GM23338 (cell line): ENCODE data around the gene EMID1. TPM values are rescaled to one million over a fixed set of nuclear protein-coding genes. Genes with fewer than 3 reads are reported as not detected.

Experiments
- ATAC-seq: fragments of 200-7000 bp; cut with Tn5 transposase; 3 replicates; pipeline ENCODE4 v1.9.1; 2020
- DNase-seq: peaks from one replicate; pipeline ENCODE4 v3.0.0-alpha.2; 2015; ENCODE audit warnings: low spot score
- H2AFZ ChIP-seq: fragments of 200-600 bp; sonication (generic); 2 replicates; pipeline ENCODE4 v1.8.0; 2016; ENCODE audit warnings: antibody characterized with exemption, mild to moderate bottlenecking, moderate library complexity
- H3F3A ChIP-seq: fragments of 200-600 bp; sonication (generic); replicated peaks from 2 replicates; pipeline ENCODE4 v1.8.0; 2017; ENCODE audit warnings: antibody characterized with exemption, mixed run types, low read depth
- H3K27ac ChIP-seq: fragments of 200-600 bp; sonication (generic); 2 replicates; pipeline ENCODE4 v1.6.1; 2016; ENCODE audit warnings: low read depth
- H3K27me3 ChIP-seq: fragments of 200-600 bp; sonication (generic); 2 replicates; pipeline ENCODE4 v1.8.0; 2016; ENCODE audit warnings: mild to moderate bottlenecking, mixed run types, moderate library complexity; ENCODE audit not compliant: insufficient read depth
- H3K36me3 ChIP-seq: fragments of 200-600 bp; sonication (generic); 2 replicates; pipeline ENCODE4 v1.8.0; 2016; ENCODE audit warnings: mild to moderate bottlenecking; ENCODE audit not compliant: insufficient read depth
- H3K4me1 ChIP-seq: fragments of 200-600 bp; sonication (generic); 2 replicates; pipeline ENCODE4 v1.8.0; 2016; ENCODE audit warnings: mild to moderate bottlenecking, moderate library complexity; ENCODE audit not compliant: insufficient read depth
- H3K4me2 ChIP-seq: fragments of 200-600 bp; sonication (generic); 2 replicates; pipeline ENCODE4 v1.7.1; 2017; ENCODE audit warnings: mixed run types
- H3K4me3 ChIP-seq: fragments of 200-600 bp; sonication (generic); 2 replicates; pipeline ENCODE4 v1.6.1; 2016; ENCODE audit warnings: mixed run types
- H3K79me2 ChIP-seq: fragments of 200-600 bp; sonication (generic); replicated peaks from 2 replicates; pipeline ENCODE4 v1.8.0; 2017; ENCODE audit warnings: mild to moderate bottlenecking; ENCODE audit not compliant: insufficient read depth
- H3K9me2 ChIP-seq: fragments of 200-600 bp; sonication (generic); 2 replicates; pipeline ENCODE4 v1.8.0; 2017; ENCODE audit not compliant: insufficient read depth
- H4K20me1 ChIP-seq: fragments of 200-600 bp; sonication (generic); replicated peaks from 2 replicates; pipeline ENCODE4 v1.8.0; 2017; ENCODE audit warnings: mild to moderate bottlenecking; ENCODE audit not compliant: insufficient read depth
- H3K27ac Mint-ChIP-seq: 2 replicates; pipeline ENCODE4 v1.8.0; 2020; ENCODE audit warnings: inconsistent platforms, mild to moderate bottlenecking, moderate library complexity, mixed read lengths
- H3K27me3 Mint-ChIP-seq: 3 replicates; pipeline ENCODE4 v1.8.0; 2022; ENCODE audit warnings: low read depth, mild to moderate bottlenecking, moderate library complexity, mixed read lengths, inconsistent platforms; ENCODE audit not compliant: insufficient read depth, poor library complexity
- H3K36me3 Mint-ChIP-seq: 3 replicates; pipeline ENCODE4 v1.8.0; 2021; ENCODE audit warnings: low read depth, mild to moderate bottlenecking, inconsistent platforms, moderate library complexity, mixed read lengths
- H3K4me1 Mint-ChIP-seq: 3 replicates; pipeline ENCODE4 v1.8.0; 2020; ENCODE audit warnings: mild to moderate bottlenecking, inconsistent platforms, mixed read lengths
- H3K4me3 Mint-ChIP-seq: 3 replicates; pipeline ENCODE4 v1.8.0; 2021; ENCODE audit warnings: moderate library complexity, mild to moderate bottlenecking, inconsistent platforms, mixed read lengths
- H3K9me3 Mint-ChIP-seq: 3 replicates; pipeline ENCODE4 v1.8.0; 2020; ENCODE audit warnings: moderate library complexity, mild to moderate bottlenecking, inconsistent platforms, mixed read lengths
- CREB1 ChIP-seq: fragments of 250-450 bp; sonication (Bioruptor Pico); IDR thresholded peaks from 2 replicates; pipeline ENCODE4 v1.5.0; 2020; ENCODE audit warnings: low read depth, mild to moderate bottlenecking, moderate library complexity
- CTCF ChIP-seq, 2 experiments: fragments of 200-600 bp in 1 of 2; sonication (generic) in 1 of 2; conservative IDR thresholded peaks; 2 replicates each; pipeline versions ENCODE4 v1.5.1 to v1.6.1; 2016 to 2017; ENCODE audit warnings: antibody characterized with exemption in 2 of 2, low read depth in 2 of 2, mild to moderate bottlenecking in 2 of 2, moderate library complexity in 1 of 2
- ETS1 ChIP-seq: IDR thresholded peaks from 2 replicates; pipeline ENCODE4 v1.6.1; 2016; ENCODE audit warnings: antibody characterized with exemption
- EZH2 ChIP-seq: fragments of 200-600 bp; sonication (generic); IDR thresholded peaks from one replicate; pipeline ENCODE4 v1.8.0; 2017; ENCODE audit warnings: antibody characterized with exemption, mild to moderate bottlenecking, low read depth; ENCODE audit not compliant: unreplicated experiment
- EZH2phosphoT487 ChIP-seq: fragments of 200-600 bp; sonication (generic); IDR thresholded peaks from one replicate; pipeline ENCODE4 v1.8.1; 2018; ENCODE audit warnings: antibody characterized with exemption; ENCODE audit not compliant: unreplicated experiment
- JUNB ChIP-seq: IDR thresholded peaks from one replicate; pipeline ENCODE4 v1.6.1; 2016; ENCODE audit warnings: antibody characterized with exemption; ENCODE audit not compliant: unreplicated experiment
- NANOG ChIP-seq: IDR thresholded peaks from 2 replicates; pipeline ENCODE4 v1.6.1; 2016; ENCODE audit warnings: antibody characterized with exemption, borderline replicate concordance
- POLR2AphosphoS5 ChIP-seq: IDR thresholded peaks from 2 replicates; pipeline ENCODE4 v1.6.1; 2016; ENCODE audit warnings: antibody characterized with exemption, low read depth
- REST ChIP-seq: IDR thresholded peaks from one replicate; pipeline ENCODE4 v1.6.1; 2018; ENCODE audit warnings: antibody characterized with exemption; ENCODE audit not compliant: unreplicated experiment
- STAT1 ChIP-seq: IDR thresholded peaks from one replicate; pipeline ENCODE4 v1.6.1; 2016; ENCODE audit warnings: antibody characterized with exemption; ENCODE audit not compliant: unreplicated experiment
- ZNF114 ChIP-seq: fragments of 250-450 bp; sonication (Bioruptor Pico); IDR thresholded peaks from 2 replicates; pipeline ENCODE4 v1.5.0; 2020; ENCODE audit warnings: mild to moderate bottlenecking, moderate library complexity
- ZNF331 ChIP-seq: fragments of 250-450 bp; sonication (Bioruptor Pico); IDR thresholded peaks from 2 replicates; pipeline ENCODE4 v1.5.0; 2020; ENCODE audit warnings: low read depth, mild to moderate bottlenecking, moderate library complexity
- polyA plus RNA-seq: library from polyadenylated mRNA; unstranded; fragments of >200 nt; fragmentation: Nextera tagmentation; extraction: Ambion mirVana; gene quantifications from 2 replicates; pipeline ENCODE4 v1.2.1, GENCODE V29; 2016
- total RNA-seq: library from RNA; depleted of rRNA; stranded (reverse); fragments of >200 nt; shearing (Covaris generic); gene quantifications from 2 replicates; pipeline ENCODE4 v1.2.3, GENCODE V29; 2014

EMID1 gene
- total and polyA plus RNA-seq, 2 experiments from 2014 or later = 3.0 to 13.4 TPM

- TF ChIP-seq REST (no peak), NANOG (no peak), JUNB (no peak), CTCF (conservative IDR thresholded peaks at IDR 0.05; ENCODE audit: low read depth in 2 of 2) (no peak), EZH2phosphoT487 (no peak), STAT1 (no peak)
These were observed 86.7 kb downstream of the EMID1 start (continued) for GRCh38 chr22:29292379-29292778.

GRCh38 chr22:29298641-29299040, 92.9 kb downstream of the EMID1 start:
- 0 out of 2 replicates have a peak overlapping the region, but pooled peaks have one; percentile 39 for H3K27ac ChIP-seq
- no peak overlapping the region for H3K27ac Mint-ChIP-seq
- ATAC-seq (no peak), DNase-seq (no peak)
- peaks cover 20% of the 10 kb centered on the region for H3K27me3 Mint-ChIP-seq
- no peak overlapping the region for H3K4me2 ChIP-seq
- H3K79me2 ChIP-seq = 0 out of 2 replicates have a peak, but pooled peaks cover 11% of the 10 kb centered on the region
- H2AFZ ChIP-seq = no peak overlapping the region
- H3K9me3 Mint-ChIP-seq = no peaks in the 10 kb centered on the region; the same call in 2 of the 3 replicates
- no peak overlapping the region for H3K4me3 Mint-ChIP-seq
- H3K4me1 Mint-ChIP-seq = peaks cover 8% of the 10 kb centered on the region
- H3K4me1 ChIP-seq = no peaks in the 10 kb centered on the region
- no peaks in the 10 kb centered on the region for H3K27me3 ChIP-seq
- peaks cover 40% of the 10 kb centered on the region for H4K20me1 ChIP-seq
- no peaks in the 10 kb centered on the region for H3K9me2 ChIP-seq
- peaks cover 71% of the 10 kb centered on the region for H3F3A ChIP-seq
- no peak overlapping the region for H3K4me3 ChIP-seq
- H3K36me3 Mint-ChIP-seq = peaks cover 79% of the 10 kb centered on the region
- peaks cover 69% of the 10 kb centered on the region for H3K36me3 ChIP-seq
- no peak for TF ChIP-seq CTCF (conservative IDR thresholded peaks at IDR 0.05; ENCODE audit: low read depth in 2 of 2)
- TF ChIP-seq CREB1 (CRISPR knock-in tag) = no peak
- TF ChIP-seq EZH2phosphoT487 = no peak
- TF ChIP-seq ZNF114 (CRISPR knock-in tag) = no peak
- TF ChIP-seq STAT1 = no peak
- TF ChIP-seq ETS1 = no peak
- no peak for TF ChIP-seq ZNF331 (CRISPR knock-in tag)
- TF ChIP-seq JUNB = no peak
- no peak; the same call in none of the 2 replicates for TF ChIP-seq POLR2AphosphoS5
- TF ChIP-seq EZH2 = no peak
- no peak for TF ChIP-seq NANOG
